Fibroblast of skin of left quadriceps (primary cell): ENCODE results near the gene VILL.
A peak's percentile ranks its signal among the peaks of the same experiment; 100 is the strongest.

ENCODE experiments used
- DNase-seq, 2 experiments: peaks; one replicate each; pipeline ENCODE4 v3.0.0-alpha.2; 2013; ENCODE audit warnings: low read depth in 2 of 2

The VILL gene

GRCh38 chr3:38000965-38001455 lies 10.4 kb downstream of the VILL start:
- no peak for DNase-seq

DNA sequence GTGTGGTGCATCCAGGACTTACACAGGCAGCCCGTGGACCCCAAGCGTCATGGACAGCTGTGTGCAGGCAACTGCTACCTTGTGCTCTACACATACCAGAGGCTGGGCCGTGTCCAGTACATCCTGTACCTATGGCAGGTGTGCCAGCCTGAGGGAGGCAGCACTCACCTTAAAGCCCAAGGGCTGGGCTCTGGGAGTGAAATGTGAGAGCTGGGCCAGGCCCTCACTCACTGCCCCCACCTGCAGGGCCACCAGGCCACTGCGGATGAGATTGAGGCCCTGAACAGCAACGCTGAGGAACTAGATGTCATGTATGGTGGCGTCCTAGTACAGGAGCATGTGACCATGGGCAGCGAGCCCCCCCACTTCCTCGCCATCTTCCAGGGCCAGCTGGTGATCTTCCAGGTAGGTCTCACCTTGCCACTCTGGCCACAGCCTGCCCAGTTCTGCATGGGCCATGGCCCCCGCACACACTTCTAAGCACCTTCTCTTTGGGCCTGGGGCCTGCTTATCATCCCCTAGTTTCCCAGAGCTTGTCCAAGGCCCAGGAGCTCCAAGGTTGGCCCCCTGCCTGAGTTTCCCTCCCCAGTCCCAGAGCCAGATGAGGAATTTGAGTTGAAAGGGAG lies 11.0 kb downstream of the VILL start:
- no peak for DNase-seq

- DNase-seq = no peak
These were observed 11.8 kb downstream of the VILL start for GRCh38 chr3:38002291-38002876.

- DNase-seq = no peak
These were observed 12.4 kb downstream of the VILL start for GRCh38 chr3:38002940-38003339.

DNA sequence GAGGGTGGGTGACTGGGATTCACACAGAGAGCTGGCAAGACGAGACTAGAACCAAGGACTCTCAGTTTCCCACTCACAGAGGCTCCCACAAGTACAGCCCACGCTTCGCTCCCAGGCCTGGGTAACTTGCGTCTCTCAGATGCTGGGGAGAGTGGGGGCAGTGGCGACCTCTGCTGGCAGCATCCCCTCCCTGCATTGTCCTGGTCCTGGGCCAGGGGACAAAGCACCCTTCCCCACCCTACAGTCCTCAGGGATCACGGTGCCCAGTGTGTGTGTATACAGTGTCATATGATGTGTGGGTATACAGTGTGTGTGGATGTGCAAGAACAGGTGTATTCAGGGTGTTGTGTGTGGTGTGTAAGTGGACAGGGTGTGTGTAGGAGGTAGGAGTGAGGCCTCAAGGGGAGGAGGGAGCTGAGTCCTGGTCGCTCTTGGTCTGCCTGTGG lies 12.8 kb downstream of the VILL start:
- peak in 1 of 2 experiments; percentile 5 for DNase-seq

DNA sequence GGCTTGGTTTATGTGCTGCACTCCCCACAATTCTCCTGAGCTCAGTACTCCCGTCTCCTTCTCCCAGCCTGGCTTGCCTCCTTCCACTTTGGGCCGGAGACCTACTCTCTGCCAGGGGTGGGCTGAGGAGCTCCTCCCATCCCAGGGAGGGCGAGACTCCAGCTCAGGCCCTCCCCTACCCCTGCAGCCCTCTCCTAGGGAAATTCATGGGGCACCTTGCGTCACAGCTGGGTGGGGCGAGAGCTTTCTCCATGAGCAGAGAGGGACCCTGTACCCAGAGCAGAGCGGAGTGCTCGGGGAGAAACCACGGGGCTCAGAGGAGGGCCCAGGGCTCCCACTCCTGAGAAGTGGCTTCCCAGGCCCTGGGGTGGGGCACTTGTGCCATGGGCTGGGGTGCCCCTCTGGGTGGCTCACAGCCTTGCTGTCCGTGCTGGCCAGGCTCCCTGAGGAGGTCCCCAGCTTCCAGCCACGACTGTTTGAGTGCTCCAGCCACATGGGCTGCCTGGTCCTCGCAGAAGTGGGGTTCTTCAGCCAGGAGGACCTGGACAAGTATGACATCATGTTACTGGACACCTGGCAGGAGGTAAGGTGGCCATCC lies 13.3 kb downstream of the VILL start:
- DNase-seq = no peak

- DNase-seq = peak; percentile 8 to 26
These were observed 14.0 kb downstream of the VILL start for GRCh38 chr3:38004415-38005075.

GRCh38 chr3:38005076-38006020 lies 14.8 kb downstream of the VILL start:
- no peak for DNase-seq

GRCh38 chr3:38006031-38006430 lies 15.4 kb downstream of the VILL start:
- no peak for DNase-seq

DNA sequence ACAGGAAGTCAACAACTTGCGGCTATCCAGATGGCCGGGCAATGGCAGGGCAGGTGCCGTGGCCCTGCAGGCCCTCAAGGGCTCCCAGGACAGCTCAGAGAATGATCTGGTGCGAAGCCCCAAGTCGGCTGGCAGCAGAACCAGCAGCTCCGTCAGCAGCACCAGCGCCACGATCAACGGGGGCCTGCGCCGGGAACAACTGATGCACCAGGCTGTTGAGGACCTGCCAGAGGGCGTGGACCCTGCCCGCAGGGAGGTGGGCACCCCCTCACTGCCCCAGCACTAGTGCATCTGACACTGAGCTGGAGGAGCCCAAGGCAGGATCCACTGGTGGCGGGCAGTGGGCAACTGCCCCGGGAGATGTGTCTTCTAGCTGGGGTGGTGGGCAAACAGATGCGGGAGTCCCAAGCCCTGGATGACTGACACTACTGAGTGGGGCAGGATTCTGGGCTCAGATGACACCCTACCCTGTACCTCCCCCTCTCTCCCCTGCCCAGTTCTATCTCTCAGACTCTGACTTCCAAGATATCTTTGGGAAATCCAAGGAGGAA lies 15.9 kb downstream of the VILL start:
- DNase-seq = no peak

DNA sequence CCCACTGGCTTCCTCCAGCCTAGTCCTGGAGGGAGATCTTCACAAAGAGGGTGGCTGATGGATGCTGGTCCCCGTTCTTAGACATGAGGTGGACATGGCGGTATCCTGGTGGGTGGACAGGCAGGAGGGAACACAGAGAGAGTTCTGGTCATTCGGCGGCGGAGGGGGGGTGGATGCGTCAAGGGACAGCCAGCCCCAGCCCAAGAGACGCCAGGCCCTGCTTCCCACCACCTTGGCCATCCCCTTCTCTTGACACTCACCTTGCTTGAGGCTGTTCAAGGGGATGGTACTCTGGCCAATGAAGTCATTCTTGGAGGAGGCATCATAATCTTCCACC lies 17.1 kb downstream of the VILL start:
- no peak for DNase-seq

- DNase-seq = no peak
These were observed 17.7 kb downstream of the VILL start for GRCh38 chr3:38008191-38008701.

DNA sequence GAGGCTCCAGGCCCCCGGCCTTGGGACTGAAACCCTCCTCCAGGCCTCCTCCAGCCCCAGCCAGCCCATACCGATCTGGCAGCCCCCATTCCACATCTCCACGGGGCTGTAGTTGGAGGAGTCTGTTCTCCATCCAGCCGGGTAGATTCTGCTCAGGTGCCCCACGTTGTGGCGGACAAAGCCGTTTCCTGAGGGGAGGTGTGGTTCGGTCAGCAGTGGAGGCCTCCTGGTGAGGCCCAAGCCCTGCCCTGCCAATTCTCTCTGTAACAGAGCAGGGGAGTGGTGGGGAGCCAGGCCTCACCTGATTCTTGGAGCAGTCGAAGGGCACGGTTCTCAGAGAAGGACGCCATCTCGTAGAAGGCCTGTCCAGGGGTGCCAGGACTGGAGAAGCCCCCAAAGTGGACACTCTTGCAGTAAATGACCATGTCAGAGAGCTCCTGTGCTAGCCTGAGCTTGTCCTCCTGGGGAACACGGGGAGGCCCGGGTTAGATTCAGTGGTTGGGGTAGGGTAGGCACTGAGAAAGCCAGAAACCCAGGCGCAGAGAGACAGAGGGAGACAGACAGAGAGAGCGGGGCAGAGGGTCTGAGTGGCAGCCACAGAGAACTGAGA lies 18.5 kb downstream of the VILL start:
- DNase-seq = no peak

DNA sequence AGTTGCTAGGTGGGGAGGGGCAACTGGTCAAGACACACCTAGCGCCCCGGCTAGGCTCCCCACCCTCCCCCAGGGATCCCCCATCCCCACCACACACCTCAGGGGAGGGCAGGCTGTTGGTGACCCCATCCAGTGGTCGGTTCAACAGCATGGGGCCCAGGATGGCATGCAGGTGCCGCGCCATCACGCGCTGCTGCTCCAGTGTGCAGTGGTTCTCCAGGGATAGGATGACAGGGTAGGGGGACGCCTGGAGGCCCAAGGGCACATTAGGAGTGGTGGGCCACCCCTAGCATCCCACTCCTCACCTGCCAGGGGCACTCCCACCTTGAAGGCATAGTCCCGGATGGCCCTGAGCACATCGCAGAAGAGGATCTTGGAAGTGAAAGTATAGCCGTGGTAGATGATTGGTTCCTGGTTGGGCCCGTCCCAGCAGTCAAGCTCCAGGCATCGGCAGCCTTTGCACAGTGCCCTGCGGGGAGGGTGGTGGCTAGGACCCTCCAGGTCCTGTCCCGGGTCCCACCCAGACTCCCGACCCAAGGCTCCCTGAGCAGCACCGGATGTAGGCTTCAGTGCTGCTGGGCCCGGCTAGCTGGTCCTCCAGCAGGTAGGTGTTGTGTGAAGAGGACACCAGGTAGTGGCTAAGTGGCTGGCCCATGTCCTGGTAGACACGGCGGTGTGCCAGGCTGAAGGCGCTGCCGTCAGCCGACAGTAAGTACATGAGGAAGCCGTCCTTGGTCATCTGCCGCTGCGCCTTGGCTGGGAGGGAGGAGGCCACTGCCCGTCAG lies 19.4 kb downstream of the VILL start:
- no peak for DNase-seq

- DNase-seq = no peak
These were observed 20.5 kb downstream of the VILL start for GRCh38 chr3:38011111-38011510.

DNA sequence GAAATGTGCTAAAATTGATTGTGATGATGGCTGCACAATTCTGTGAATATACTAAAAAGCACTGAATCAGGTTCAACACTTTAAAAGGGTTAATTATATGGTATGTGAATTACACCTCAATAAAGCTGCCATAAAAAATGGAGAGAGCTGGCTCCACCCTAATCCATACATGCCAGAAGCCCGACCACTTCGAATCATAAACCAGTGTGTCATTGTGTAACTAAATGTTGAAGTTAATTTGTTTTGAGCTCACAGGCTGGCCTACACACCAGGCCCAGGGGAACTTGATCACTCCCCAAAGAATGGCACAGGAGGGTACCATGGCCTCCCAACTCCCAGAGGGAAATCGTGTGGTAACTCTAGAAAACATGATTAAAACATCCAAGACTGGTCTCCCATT lies 24.9 kb downstream of the VILL start:
- no peak for DNase-seq

DNA sequence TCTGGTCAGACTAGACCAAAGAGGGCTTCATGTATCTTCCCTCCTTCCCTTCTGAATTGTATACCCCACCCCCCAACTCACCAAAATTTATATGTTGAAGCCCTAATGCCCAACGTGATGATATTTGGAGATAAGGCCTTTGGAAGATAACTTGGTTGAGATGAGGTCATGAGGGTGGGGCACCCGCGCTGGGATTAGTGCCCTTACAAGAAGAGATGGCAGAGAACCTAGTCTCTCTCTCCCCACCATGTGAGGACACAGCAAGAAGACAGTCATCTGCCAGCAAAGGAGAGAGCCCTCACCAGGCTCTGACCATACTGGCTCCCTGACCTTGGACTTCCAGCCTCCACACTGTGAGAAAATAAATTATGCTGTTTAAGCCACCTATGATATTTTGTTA lies 25.4 kb downstream of the VILL start:
- no peak for DNase-seq

- DNase-seq = no peak
These were observed 25.8 kb downstream of the VILL start for GRCh38 chr3:38016410-38016809.

- no peak for DNase-seq
These were observed 26.4 kb downstream of the VILL start for GRCh38 chr3:38016847-38017444.
